ENCODE measurements around the gene ABCD4.
A peak's percentile ranks its signal among the peaks of the same experiment; 100 is the strongest.

ABCD4 gene

DNA sequence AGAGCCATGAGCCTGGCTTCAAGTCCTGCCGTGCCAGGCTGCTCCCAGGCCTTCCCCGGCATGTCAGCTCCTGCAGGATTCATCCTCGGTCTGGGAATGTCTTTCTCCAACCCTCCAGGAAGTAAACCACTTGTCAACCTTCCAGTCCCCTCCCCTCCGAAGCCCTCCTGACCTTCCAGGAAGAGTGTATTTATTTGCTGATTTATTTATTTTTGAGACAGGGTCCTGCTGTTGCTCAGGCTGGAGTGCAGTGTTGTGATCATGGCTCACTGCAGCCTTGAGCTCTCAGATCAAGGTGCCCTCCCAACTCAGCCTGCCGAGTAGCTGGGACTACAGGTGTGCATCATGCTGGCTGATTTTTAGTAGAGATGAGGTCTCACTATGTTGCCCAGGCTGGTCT, 38.8 kb downstream of the ABCD4 start:
- Mint-ChIP-seq H3K27ac (ENCODE audit: low read depth) (no peak overlapping the region), H3K4me3 (no peak overlapping the region), H3K9me3 (no peaks in the 10 kb centered on the region), H3K27me3 (peaks cover 24% of the 10 kb centered on the region), H3K36me3 (ENCODE audit: insufficient read depth) (no peaks in the 10 kb centered on the region), H3K4me1 (no peaks in the 10 kb centered on the region)
- no peak for ATAC-seq (replicated peaks; ENCODE audit: extremely low read depth, poor library complexity, severe bottlenecking)
- no peak for DNase-seq (ENCODE audit: low spot score in 2 of 2)

DNA sequence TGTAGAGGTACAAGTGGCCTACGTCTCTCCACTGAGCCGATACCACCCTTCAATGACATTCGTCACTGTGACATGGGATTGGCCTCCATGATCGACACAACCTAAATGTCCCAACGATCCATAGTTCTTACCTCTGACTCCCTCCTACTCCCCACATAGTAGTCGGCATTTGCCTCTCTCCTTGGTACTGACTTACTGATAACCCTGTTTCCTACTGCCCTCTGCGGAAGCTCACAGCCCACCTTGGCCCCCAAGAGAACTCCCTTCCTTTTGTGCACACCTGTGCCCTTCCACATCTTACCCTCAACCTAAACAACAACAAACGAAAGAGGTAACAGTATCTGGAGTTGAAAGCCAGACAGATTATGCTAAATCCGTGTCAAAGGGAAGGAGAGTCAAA, 39.6 kb downstream of the ABCD4 start:
- Mint-ChIP-seq H3K27ac (ENCODE audit: low read depth) (no peak overlapping the region), H3K36me3 (ENCODE audit: insufficient read depth) (no peaks in the 10 kb centered on the region), H3K27me3 (peaks cover 16% of the 10 kb centered on the region), H3K4me3 (no peak overlapping the region), H3K4me1 (no peaks in the 10 kb centered on the region), H3K9me3 (no peaks in the 10 kb centered on the region)
- no peak for ATAC-seq (replicated peaks; ENCODE audit: extremely low read depth, poor library complexity, severe bottlenecking)
- DNase-seq (ENCODE audit: low spot score in 2 of 2): no peak

DNA sequence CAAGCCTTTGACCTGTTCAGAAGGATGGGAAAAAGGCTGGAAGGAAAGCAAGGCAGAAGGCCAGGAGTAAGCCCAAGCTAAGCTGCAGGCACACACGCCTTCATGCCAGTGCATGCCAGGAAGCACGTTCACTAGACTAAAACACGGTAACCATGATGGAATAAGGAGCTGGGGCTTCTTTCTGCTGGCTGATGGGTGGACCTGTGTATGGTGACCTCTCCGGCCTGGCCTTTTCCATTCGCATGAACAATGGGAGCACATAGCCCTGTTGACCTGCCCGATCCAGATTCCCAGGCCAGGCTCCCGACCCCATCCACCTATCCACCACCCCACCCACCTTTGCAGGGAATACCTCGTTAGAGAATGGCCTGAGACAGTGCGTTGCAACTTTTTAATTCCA, 40.7 kb downstream of the ABCD4 start:
- peaks cover 12% of the 10 kb centered on the region for H3K27me3 Mint-ChIP-seq
- no peak overlapping the region for H3K4me3 Mint-ChIP-seq
- H3K36me3 Mint-ChIP-seq (ENCODE audit: insufficient read depth): peaks cover 2% of the 10 kb centered on the region
- no peak overlapping the region for H3K27ac Mint-ChIP-seq (ENCODE audit: low read depth)
- H3K4me1 Mint-ChIP-seq: peaks cover under 1% of the 10 kb centered on the region
- H3K9me3 Mint-ChIP-seq: no peaks in the 10 kb centered on the region
- DNase-seq (ENCODE audit: low spot score in 2 of 2) (no peak), ATAC-seq (replicated peaks; ENCODE audit: extremely low read depth, poor library complexity, severe bottlenecking) (no peak)

DNA sequence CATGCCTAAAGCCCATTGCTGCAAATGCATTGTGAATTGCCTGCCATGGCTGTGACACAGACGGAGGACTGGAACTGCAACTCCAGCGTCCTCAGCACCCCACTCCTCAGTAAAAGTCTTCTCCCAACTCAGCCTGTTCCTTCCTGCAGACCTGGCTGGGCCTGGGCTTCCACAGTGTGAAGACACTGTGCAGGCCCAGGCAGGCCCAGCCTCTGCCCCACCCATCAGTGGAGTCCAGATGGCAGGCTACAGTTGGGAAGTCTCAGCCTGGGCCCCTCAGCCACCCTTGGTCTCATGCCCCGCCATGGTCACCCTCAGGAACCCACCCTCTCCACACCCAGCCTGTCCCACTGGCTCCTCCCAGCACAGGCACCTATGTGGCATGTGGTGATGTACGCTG, 41.4 kb downstream of the ABCD4 start:
- H3K27ac Mint-ChIP-seq (ENCODE audit: low read depth): no peak overlapping the region

DNA sequence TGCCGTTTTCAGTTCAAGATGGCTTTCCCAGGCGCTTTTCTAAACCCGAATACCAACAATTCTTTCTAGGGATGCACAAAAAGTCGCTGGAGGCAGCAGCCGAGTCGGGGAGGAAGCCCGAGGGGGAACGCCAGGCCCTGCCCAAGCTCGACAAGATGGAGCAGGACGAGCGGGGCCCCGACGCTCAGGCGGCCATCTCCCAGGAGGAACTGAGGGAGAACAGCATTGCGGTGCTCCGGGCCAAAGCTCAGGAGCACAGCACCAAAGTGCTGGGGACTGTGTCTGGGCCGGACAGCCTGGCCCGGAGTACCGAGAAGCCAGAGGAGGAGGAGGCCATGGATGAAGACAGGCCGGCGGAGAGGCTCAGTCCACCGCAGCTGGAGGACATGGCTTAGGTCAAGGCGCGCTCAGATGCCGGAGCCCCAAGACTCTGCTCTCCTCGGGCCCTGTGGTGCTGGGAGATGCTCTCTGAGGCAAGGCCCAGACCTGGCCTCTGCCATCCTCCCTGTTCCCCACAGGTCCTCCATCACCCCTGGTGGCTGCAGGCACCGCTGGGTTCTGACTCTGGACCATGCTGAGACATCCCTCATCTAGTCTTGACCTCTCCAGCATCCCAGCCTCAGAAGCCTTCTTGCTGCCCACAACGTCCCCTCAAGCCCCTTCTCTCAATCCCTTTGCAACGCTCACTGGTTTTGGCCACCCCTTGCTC, 42.1 kb downstream of the ABCD4 start:
- Mint-ChIP-seq H3K27ac (ENCODE audit: low read depth) (no peak overlapping the region), H3K9me3 (no peaks in the 10 kb centered on the region), H3K27me3 (peaks cover 6% of the 10 kb centered on the region), H3K36me3 (ENCODE audit: insufficient read depth) (peaks cover 2% of the 10 kb centered on the region), H3K4me1 (peaks cover 5% of the 10 kb centered on the region), H3K4me3 (no peak overlapping the region)
- DNase-seq (ENCODE audit: low spot score in 2 of 2): no peak
- no peak for ATAC-seq (replicated peaks; ENCODE audit: extremely low read depth, poor library complexity, severe bottlenecking)

More for the DNA sequence above, 41.4 kb downstream of the ABCD4 start:
- no peaks in the 10 kb centered on the region for H3K9me3 Mint-ChIP-seq
- H3K36me3 Mint-ChIP-seq (ENCODE audit: insufficient read depth): peaks cover 2% of the 10 kb centered on the region
- H3K27me3 Mint-ChIP-seq: peaks cover 12% of the 10 kb centered on the region
- ATAC-seq (replicated peaks; ENCODE audit: extremely low read depth, poor library complexity, severe bottlenecking): no peak
- H3K4me1 Mint-ChIP-seq: peaks cover 5% of the 10 kb centered on the region
- DNase-seq (ENCODE audit: low spot score in 2 of 2): no peak
- H3K4me3 Mint-ChIP-seq: no peak overlapping the region

DNA sequence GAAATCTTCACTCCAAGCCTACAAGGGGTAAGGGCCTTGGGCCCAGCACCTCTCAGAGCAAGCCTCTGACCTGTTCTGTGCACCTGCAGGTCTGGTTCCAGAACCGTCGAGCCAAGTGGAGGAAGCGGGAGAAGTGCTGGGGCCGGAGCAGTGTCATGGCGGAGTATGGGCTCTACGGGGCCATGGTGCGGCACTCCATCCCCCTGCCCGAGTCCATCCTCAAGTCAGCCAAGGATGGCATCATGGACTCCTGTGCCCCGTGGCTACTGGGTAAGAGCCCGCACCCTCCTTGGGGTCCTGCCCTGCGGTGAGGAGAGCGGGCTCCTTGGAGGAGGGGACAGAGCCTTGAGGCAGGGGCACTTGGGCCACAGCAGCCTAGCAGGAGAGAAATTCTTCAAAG, 43.2 kb downstream of the ABCD4 start:
- Mint-ChIP-seq H3K4me1 (peaks cover 5% of the 10 kb centered on the region), H3K27me3 (no peaks in the 10 kb centered on the region), H3K9me3 (no peaks in the 10 kb centered on the region), H3K27ac (ENCODE audit: low read depth) (no peak overlapping the region), H3K36me3 (ENCODE audit: insufficient read depth) (peaks cover 2% of the 10 kb centered on the region), H3K4me3 (no peak overlapping the region)
- ATAC-seq (replicated peaks; ENCODE audit: extremely low read depth, poor library complexity, severe bottlenecking) (no peak), DNase-seq (ENCODE audit: low spot score in 2 of 2) (no peak)

DNA sequence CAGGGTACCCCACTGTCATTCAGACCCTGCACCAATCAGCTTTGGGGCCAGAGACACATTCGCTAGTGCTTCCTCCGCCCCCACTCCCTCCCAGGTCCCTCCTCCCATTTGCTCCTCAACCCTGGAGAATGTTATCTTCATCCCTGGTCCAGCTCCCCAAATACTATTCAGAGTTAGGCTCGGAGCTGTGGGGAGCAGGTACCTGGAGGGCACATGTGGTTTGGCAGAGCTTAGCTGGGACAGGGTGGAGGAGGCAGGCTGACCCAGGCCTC, 44.0 kb downstream of the ABCD4 start:
- ATAC-seq (replicated peaks; ENCODE audit: extremely low read depth, poor library complexity, severe bottlenecking) (no peak), DNase-seq (ENCODE audit: low spot score in 2 of 2) (no peak)
- H3K36me3 Mint-ChIP-seq (ENCODE audit: insufficient read depth): peaks cover 2% of the 10 kb centered on the region
- H3K4me3 Mint-ChIP-seq: peak overlapping the region; percentile 77
- no peak overlapping the region for H3K27ac Mint-ChIP-seq (ENCODE audit: low read depth)
- H3K27me3 Mint-ChIP-seq: peaks cover 2% of the 10 kb centered on the region
- peaks cover 5% of the 10 kb centered on the region for H3K4me1 Mint-ChIP-seq
- no peaks in the 10 kb centered on the region for H3K9me3 Mint-ChIP-seq

DNA sequence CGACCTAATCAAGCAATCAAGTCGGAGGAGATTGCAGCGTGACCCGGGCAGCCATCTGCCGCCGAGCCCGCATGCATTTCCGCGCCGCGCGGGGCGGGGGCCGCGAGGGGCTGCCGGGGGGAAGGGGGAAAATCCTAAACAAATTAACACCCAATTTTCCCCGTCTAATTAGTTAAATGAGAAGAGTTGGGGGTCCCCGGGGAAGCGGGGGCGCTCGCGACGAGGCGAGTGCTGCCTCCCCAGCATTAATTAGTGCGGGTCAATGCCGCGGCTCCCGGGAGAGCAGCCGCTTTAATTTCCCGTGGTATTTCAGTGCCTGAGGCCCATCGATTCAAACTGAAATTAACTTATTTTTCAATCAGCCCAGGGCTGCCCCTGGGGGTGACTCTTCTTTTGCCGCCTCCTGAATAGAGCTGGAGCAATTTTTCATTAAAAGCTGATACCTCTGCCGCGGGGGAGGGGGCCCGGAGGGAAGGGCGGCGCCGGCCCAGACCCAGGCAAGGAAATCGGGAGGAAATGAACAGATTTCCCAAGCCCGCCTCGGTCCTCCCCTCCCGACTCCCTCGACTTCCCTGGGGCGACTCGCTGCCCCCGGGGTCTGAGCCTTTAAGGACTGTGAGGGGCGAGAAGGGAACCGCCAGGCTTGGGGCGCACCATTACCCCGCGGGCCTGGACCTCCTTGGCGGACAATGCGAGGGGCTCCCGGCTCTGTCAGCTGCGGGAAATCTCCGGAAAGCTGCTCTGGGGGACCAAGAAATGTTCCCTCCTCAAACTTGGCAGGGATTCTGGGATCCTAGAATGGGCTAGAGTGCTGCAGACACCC, 44.6 kb downstream of the ABCD4 start:
- peaks cover 7% of the 10 kb centered on the region for H3K27me3 Mint-ChIP-seq
- peaks cover 5% of the 10 kb centered on the region for H3K4me1 Mint-ChIP-seq
- H3K9me3 Mint-ChIP-seq: no peaks in the 10 kb centered on the region
- DNase-seq (ENCODE audit: low spot score in 2 of 2) (no peak), ATAC-seq (replicated peaks; ENCODE audit: extremely low read depth, poor library complexity, severe bottlenecking) (no peak)
- no peak overlapping the region for H3K27ac Mint-ChIP-seq (ENCODE audit: low read depth)
- peak overlapping the region; percentile 77 for H3K4me3 Mint-ChIP-seq
- H3K36me3 Mint-ChIP-seq (ENCODE audit: insufficient read depth): peaks cover 2% of the 10 kb centered on the region

DNA sequence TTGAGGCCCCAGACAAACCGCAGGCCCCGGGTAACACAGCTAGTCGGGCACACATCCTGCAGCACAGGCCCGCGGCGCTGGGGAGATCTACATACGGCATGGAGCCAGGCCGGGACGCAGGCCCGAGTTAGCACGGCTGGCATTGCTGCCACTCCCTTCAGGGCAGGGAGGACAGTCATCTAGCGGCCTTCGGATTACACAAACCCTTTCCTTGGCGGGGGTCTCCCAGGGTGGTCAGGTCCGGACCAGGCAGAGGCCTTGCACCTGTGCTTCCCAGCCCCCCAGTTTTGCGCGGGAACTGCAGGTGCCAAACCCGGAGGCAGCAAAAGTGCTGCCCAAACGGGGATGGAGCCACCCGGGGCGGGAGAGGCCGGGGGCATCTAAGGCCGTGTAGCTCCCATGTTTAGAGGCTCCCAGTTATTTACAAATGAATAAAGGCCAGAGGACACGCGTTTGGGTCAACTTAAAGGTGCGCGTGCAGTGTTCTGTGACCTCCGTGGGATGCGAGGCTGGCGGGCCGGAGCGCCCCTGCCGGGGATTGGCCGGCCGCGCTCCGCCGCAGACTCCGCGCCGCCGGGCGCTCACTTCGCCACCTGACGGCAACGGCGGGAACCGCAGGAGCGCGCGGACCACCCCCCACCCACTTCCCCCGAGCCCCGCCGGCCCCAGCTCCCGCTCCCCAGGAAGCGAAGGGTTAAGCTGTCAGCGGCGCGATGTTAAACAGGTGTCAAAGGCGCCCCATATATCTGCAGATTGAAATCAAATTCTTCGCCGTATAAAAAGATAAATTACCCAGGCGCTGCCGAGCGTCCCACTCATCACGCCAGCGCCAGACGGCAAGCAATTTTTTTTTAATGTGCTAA, 45.4 kb downstream of the ABCD4 start:
- H3K36me3 Mint-ChIP-seq (ENCODE audit: insufficient read depth): peaks cover 2% of the 10 kb centered on the region
- no peak overlapping the region for H3K27ac Mint-ChIP-seq (ENCODE audit: low read depth)
- ATAC-seq (replicated peaks; ENCODE audit: extremely low read depth, poor library complexity, severe bottlenecking): peak; percentile 89
- H3K9me3 Mint-ChIP-seq: no peaks in the 10 kb centered on the region
- peak overlapping the region; percentile 77 for H3K4me3 Mint-ChIP-seq
- peaks cover 5% of the 10 kb centered on the region for H3K4me1 Mint-ChIP-seq
- peak; percentile 32 to 44 for DNase-seq (ENCODE audit: low spot score in 2 of 2)
- peaks cover 15% of the 10 kb centered on the region for H3K27me3 Mint-ChIP-seq

DNA sequence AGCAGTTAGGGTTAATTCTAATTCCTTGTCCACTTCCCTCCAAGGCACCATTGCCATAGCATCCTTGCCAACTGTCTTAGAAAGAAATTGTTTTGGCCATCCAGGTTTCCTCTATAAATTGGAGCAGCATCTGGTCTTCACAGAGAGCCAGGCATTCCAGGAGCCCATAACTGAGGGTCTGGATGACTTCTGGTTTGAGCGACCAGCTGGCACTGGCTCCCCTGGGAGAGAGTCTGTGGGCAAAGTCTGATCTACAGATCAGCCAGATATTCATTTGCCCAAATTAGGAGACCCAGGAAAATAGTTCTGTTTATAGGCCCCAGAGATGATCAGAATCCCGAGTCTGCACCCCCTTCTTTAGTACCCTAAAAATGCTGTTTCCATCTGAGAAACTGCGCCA, 47.5 kb downstream of the ABCD4 start:
- Mint-ChIP-seq H3K4me3 (no peak overlapping the region), H3K27me3 (peaks cover 33% of the 10 kb centered on the region), H3K9me3 (no peaks in the 10 kb centered on the region), H3K4me1 (peaks cover 13% of the 10 kb centered on the region), H3K36me3 (ENCODE audit: insufficient read depth) (peaks cover 2% of the 10 kb centered on the region), H3K27ac (ENCODE audit: low read depth) (no peak overlapping the region)
- DNase-seq (ENCODE audit: low spot score in 2 of 2) (no peak), ATAC-seq (replicated peaks; ENCODE audit: extremely low read depth, poor library complexity, severe bottlenecking) (no peak)

DNA sequence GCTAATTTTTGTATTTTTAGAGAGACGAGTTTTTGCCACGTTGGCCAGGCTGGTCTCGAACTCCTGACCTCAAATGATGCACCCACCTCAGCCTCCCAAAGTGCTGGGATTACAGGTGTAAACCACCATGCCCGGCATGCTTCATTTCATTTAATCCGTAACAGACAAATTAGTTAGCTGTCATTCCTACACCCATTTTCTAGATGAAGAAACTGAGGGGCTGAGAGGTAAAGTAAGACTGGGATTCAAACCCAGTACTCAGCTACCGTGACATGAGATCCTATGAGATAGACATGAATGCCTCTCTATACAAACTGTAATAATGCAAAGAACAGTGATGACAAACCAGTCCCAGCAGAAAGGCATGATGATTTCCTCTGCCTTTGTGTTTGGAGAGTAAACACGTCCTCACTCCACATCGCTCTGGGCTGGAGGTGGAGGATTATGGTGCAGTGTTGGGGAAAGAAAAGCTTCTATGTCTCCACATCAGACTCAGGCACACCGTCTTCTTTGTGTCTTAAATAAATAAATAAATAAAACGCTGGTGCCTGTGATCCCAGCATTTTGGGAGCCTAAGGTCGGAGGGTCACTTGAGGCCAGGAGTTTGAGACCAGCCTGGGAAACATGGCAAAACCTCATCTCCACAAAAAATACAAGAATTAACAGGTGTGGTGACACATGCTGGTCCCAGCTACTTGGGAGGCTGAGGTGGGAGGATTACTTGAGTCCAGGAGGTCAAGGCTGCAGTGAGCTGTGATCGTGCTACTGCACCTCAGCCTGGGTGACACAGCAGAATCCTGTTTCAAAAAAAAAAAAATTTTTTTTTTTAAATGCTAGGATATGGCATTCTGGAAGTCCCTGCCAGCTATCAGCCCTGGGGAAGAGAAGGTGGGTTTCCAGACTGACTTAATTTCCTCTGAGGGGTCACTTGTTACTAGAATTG, 53.0 kb downstream of the ABCD4 start:
- H3K4me1 Mint-ChIP-seq: peaks cover 8% of the 10 kb centered on the region
- ATAC-seq (replicated peaks; ENCODE audit: extremely low read depth, poor library complexity, severe bottlenecking): no peak
- no peak overlapping the region for H3K4me3 Mint-ChIP-seq
- no peak overlapping the region for H3K27ac Mint-ChIP-seq (ENCODE audit: low read depth)
- H3K9me3 Mint-ChIP-seq: no peaks in the 10 kb centered on the region
- peaks cover 3% of the 10 kb centered on the region for H3K36me3 Mint-ChIP-seq (ENCODE audit: insufficient read depth)
- peaks cover 88% of the 10 kb centered on the region for H3K27me3 Mint-ChIP-seq
- no peak for DNase-seq (ENCODE audit: low spot score in 2 of 2)

DNA sequence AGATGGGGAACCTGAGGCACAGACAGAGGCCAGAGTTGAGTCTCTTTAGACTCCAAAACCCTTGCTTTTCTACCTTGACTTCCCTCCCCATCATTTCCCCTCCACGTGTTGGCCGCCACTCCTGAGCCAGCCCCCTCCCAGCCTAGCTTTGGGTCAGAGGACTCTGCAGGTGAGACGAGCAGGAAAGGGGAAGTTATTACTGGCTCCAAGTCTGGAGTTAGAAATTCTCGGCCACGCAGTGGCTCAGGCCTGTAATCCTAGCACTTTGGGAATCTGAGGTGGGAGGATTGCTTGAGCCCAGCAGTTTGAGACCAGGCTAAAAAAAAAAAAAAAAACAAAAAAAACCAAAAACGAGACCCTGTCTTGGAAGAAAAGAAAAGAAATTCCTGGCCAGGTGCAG, 54.7 kb downstream of the ABCD4 start:
- no peak for ATAC-seq (replicated peaks; ENCODE audit: extremely low read depth, poor library complexity, severe bottlenecking)
- Mint-ChIP-seq H3K4me3 (no peak overlapping the region), H3K27me3 (peaks cover 96% of the 10 kb centered on the region)

More for the DNA sequence above, 54.7 kb downstream of the ABCD4 start:
- no peak for DNase-seq (ENCODE audit: low spot score in 2 of 2)
- Mint-ChIP-seq H3K36me3 (ENCODE audit: insufficient read depth) (peaks cover 4% of the 10 kb centered on the region), H3K9me3 (no peaks in the 10 kb centered on the region), H3K4me1 (peaks cover 8% of the 10 kb centered on the region), H3K27ac (ENCODE audit: low read depth) (no peak overlapping the region)
